ENCODE measurements around the gene PREX1.

GRCh38 chr20:48824830-48825565, 2.8 kb downstream of the PREX1 start:
- no peak for TF ChIP-seq EZH2phosphoT487 (IDR thresholded peaks at IDR 0.05; ENCODE audit: unreplicated experiment)
- no peak for TF ChIP-seq CTCF (conservative IDR thresholded peaks at IDR 0.05; ENCODE audit: low read depth in 2 of 2)
- no peak for TF ChIP-seq POLR2AphosphoS5 (IDR thresholded peaks at IDR 0.05; ENCODE audit: low read depth)
- no peak for TF ChIP-seq CREB1 (CRISPR knock-in tag; IDR thresholded peaks at IDR 0.05; ENCODE audit: low read depth)
- TF ChIP-seq STAT1 (IDR thresholded peaks at IDR 0.05; ENCODE audit: unreplicated experiment) = no peak
- no peak for TF ChIP-seq EZH2 (IDR thresholded peaks at IDR 0.05; ENCODE audit: low read depth, unreplicated experiment)
